ENCODE results near the gene ADM5. TPM values are rescaled to one million over a fixed set of nuclear protein-coding genes. Genes with fewer than 3 reads are reported as not detected.

ADM5 gene
- total RNA-seq, 2 donors from 2014 or later = 1.00 to 1.0 TPM

DNA sequence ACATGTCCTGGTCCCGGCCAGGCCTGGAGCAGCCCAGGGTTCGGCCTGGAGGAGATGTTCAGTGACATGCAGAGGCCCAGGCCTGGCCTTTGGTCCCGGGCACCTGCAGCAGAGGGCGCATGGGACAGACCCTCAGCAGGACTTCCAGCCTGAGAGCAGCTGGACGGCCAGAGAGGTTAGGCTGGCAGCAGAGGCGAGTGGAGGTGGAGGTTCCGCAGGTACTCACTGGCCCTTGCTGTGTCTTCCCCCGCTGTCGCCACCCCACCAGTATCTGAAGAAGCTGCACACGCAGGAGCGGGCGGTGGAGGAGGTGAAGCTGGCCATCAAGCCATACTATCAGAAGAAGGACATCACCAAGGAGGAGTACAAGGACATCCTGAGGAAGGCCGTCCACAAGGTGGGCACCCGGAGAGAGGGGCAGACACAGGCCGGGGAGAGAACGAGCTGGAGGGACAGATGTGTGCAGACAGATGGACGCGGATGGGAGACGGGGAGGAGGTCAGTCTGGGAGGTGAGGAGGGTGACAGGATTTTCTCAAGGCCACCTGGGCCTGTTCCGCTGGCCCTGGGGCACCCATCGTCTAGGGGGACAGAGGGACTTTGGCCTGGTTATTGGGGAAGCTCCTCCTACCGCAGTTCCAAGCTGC is 31.8 kb upstream of the ADM5 start:
- no peak for DNase-seq (ENCODE audit: low spot score)
- intact Hi-C loops (cut with DNase I) = loop anchor here in 1 of 2 donors (1.0 kb wide), 1 partner anchor 46 kb away; no protein-coding TSS in a partner anchor

- no peak for DNase-seq (ENCODE audit: low spot score)
- intact Hi-C loops (cut with DNase I) = loop anchor here in 1 of 2 donors (1.0 kb wide), 1 partner anchor 47 kb away; no protein-coding TSS in a partner anchor
These were observed 31.3 kb upstream of the ADM5 start for GRCh38 chr19:49658139-49658517.

DNA sequence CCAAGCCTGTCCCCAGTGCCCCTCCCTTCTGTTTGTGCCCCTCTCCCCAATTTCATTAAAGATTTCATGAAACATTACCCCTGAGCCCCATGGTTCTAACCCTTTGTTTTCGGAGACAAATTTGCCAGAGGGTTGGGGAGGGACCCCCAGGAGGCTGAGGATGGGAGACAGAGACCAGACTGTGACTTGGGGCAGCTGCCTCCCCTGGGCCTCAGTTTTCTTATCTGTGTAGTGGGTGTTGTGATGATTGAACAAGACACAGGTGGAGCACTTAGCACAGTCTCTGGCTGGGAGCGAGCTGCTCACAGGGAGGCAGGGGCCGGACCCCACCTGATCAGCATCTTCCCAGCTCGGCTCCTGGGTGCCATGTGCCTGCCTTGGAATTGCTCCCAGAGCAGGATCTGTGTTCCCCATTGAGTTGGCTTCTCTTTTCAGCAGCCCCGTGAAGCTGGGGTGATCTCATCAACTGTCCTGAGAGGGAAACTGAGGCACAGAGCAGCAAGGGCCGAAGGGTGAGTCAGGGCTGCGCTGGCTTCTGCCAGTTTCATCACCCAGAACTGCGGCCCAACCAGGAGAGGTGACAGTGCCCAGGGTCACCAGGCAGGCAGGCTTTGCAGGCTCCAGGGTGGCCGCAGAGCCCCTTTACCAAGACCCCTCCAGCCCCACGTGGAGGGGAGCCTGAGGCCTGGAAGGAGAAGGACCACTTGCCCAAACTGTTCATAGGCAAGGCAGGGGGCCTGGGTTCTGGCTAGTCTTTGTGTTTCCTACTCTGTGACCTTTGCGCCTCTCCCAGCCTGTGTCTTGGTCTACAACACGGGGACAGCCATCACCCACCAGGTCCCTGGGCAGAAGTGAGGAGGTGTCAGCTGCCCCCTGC is 30.6 kb upstream of the ADM5 start:
- intact Hi-C loops (cut with DNase I) = loop anchor here in 1 of 2 donors (1.0 kb wide), 1 partner anchor 48 kb away; no protein-coding TSS in a partner anchor
- DNase-seq (ENCODE audit: low spot score) = no peak

DNA sequence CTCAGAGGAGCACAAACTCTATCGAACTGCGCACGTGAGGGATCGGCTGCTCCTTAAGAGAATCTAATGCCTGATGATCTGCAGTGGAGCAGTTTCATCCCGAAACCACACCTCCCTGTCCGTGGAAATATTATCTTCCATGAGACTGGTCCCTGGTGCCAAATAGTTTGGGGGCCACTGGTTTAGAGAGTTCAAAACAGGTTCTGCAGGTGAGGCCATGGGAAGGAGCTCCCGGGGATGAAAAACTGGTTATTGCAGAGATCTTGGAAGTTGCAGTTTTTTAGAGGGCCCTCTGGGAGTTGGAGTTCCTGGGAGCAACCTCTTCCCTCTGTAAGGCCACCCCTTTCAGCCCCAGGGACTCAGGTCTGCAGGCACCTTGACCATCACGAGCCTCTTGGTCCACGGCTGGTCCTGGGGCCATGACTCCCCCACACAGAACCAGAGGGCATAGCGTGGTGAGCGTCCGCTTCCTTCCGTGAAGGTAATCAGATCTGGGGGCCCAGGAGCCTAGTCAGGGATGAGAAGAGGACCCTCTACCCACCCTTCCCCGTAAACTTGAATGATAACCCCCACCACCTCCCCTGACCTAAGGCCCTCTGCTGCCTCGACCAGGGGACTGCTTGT is 28.9 kb upstream of the ADM5 start:
- intact Hi-C loops (cut with DNase I) = loop anchor here in 1 of 2 donors (10.0 kb wide), 1 partner anchor 146 kb away; the partner anchor contains the start of gene FCGRT
- DNase-seq (ENCODE audit: low spot score) = no peak

DNA sequence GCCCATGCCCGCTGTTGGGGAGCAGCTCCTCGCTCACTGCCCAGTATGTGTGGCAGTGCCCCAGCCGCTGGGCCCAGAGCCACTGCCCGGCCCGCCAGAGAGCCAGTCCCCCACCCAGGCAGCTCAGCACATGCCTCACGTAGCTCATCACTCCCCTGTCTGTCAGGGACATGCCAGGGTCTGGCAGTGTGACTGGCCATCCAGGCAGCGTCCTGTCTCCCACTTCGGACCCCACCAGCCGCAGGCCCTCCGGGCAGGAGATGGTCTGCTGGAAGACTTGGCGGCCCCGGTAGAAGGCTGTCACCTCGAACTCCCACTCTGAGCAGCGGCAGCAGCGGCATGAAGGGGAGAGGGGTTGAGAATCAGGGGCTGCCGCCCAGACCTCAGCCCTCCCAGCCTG is 27.4 kb upstream of the ADM5 start:
- DNase-seq (ENCODE audit: low spot score) = no peak
- intact Hi-C loops (cut with DNase I) = loop anchor here in 1 of 2 donors (10.0 kb wide), 1 partner anchor 147 kb away; the partner anchor contains the start of gene FCGRT

- no peak for DNase-seq (ENCODE audit: low spot score)
- intact Hi-C loops (cut with DNase I) = loop anchor here in 1 of 2 donors (10.0 kb wide), 1 partner anchor 148 kb away; the partner anchor contains the start of gene FCGRT
These were observed 26.2 kb upstream of the ADM5 start for GRCh38 chr19:49663224-49663623.

DNA sequence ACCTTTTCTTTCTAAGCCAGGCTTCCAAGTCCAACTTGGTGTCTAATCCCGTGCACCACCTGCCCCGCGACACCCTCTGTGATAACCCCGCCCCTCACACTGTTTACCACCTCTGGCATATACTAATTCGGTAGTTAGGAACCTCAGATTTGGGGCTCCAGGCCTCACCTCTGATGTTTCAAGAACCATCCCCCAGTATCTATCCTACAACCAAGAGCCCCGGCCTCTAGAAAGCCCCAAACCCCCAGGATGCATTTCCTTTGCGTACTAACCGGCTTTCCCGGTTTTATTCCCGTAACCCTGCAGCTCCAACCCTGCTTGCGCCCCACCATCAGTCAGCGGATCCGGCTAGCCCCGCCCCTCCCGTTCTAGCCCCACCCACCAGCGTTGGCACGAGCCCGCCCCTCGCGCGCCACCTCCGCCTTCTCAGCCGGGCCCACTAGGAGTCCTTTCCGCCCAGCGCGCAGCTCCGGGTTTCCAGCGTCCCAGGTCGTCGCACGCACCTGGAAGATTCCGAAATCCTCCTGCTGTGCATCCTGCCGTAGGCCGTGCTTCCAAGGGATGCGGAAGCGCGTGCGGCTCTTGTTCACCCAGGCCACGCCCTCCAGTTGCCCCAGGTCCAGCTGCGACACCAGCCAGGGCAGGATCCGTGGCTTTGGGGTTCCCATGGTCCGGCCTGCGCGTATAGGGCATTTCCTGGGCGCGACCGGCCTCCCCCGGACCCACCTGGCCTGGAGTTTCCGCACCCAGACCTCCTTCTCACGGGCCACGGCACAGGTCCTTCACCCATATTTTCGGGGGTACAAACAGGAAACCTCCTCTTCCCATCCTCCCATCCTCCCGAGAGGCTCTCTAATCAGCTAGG is 25.0 kb upstream of the ADM5 start:
- intact Hi-C loops (cut with DNase I) = loop anchor here in 1 of 2 donors (10.0 kb wide), 1 partner anchor 150 kb away; the partner anchor contains the start of gene FCGRT
- DNase-seq (ENCODE audit: low spot score) = peak; percentile 97

DNA sequence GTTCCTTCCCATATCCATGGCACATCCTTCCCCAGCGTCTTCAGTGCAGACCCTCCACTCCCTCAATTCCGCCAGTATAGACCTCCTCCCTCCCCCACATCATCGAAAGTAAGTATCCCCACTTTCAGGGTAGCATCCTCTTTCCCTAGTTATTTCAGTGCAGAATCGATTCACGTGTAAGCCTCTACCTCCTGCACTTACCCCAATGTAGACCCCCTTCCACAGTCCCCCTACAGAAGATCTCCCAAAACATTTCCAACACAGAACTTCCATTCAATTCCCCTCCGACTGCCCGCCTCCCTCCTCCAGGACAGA is 24.4 kb upstream of the ADM5 start:
- DNase-seq (ENCODE audit: low spot score) = no peak
- intact Hi-C loops (cut with DNase I) = loop anchor here in 1 of 2 donors (10.0 kb wide), 1 partner anchor 150 kb away; the partner anchor contains the start of gene FCGRT

DNA sequence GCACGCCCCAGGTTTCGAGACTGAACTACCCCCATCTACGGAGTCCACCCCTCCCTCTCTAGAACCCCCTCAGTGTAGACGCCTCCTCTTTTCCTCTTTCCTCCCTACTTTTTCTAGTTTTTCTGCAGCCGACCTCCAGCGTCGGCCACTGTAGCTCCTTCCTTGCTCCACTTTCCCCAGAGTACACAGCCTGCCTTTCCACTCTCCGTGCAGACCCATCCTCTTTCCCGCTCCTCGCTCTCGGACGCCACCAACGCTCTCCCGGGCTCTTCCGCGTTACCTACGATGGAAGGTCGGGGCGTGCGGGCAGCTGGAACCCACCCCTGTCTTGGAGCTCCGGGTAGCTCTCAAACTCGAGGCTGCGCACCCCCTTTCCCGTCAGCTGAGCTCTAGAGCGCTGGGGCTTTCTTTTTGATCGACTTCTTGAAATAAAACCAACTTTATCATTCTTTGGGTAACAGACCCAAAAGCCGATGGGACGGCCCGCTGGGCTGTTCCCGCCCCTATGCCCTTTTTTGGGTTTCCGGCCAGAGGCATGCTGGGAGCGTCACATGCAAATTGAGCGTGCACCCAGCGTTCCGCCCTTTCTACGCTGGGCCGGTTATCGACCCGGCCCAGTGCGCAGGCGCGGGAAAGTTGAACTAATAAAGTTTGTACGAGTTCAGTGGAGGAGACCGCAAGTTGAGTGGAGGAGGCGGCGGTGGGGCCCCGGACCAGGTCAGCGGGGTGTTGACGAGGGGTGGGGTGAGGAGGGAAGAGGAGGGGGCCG is 23.9 kb upstream of the ADM5 start, which contains the start of the genes BCL2L12 and IRF3:
Gene BCL2L12, plus strand, starts transcription at position 583 of the 769 bp plus-strand sequence. CDS start 760 bp downstream, outside the sequence.
Gene IRF3, minus strand, starts transcription at position 507 of the 769 bp plus-strand sequence. CDS start 1,019 bp downstream, outside the sequence.
- intact Hi-C loops (cut with DNase I) = loop anchor here in 1 of 2 donors (10.0 kb wide), 1 partner anchor 151 kb away; the partner anchor contains the start of gene FCGRT
- DNase-seq (ENCODE audit: low spot score) = peak; percentile 100

- intact Hi-C loops (cut with DNase I) = loop anchor here in 1 of 2 donors (10.0 kb wide), 1 partner anchor 151 kb away; the partner anchor contains the start of gene FCGRT
These were observed 23.3 kb upstream of the ADM5 start for GRCh38 chr19:49666120-49666444.

DNA sequence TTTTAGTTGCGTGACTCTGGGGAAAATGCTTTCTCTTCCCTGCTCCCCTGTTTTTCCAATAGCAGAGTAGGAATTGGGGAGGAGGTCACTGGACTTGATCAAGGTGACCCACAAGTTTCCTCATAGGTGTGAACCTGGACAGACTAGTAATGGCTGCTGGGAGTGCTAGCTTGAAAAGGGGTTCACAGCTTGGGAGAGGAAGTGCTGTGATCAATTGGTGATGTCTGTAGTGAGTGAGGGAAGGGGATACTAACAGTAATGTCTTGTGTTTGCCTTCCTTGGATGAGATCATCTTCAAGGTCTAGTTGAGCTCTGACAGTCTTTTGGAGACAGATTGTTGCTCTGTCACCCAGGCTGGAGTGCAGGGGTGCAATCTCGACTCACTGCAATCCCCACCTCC is 21.9 kb upstream of the ADM5 start:
- no peak for DNase-seq (ENCODE audit: low spot score)
- intact Hi-C loops (cut with DNase I) = loop anchor here in 1 of 2 donors (10.0 kb wide), 1 partner anchor 153 kb away; the partner anchor contains the start of gene FCGRT

More at GRCh38 chr19:49666120-49666444, 23.3 kb upstream of the ADM5 start:
- no peak for DNase-seq (ENCODE audit: low spot score)

DNA sequence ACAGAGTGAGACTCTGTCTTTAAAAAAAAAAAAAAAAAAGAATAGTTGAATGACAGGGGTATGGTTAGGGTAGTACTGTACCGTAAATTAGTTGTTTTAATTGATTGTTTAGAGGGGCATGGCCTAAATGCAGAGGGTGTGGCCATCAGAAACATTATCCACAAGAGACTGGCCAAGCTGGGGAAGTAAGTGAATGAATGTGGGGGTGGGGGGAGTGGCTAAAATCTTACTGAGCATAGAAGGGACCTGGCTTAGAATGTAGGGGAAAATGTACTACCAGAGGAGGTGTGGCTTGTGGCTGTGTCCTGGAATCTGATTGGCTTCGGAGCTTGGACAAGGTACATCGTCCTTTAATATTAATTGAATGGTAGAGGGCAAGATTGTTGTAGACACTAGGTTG is 19.9 kb upstream of the ADM5 start:
- intact Hi-C loops (cut with DNase I) = loop anchor here in 1 of 2 donors (10.0 kb wide), 1 partner anchor 155 kb away; the partner anchor contains the start of gene FCGRT

DNA sequence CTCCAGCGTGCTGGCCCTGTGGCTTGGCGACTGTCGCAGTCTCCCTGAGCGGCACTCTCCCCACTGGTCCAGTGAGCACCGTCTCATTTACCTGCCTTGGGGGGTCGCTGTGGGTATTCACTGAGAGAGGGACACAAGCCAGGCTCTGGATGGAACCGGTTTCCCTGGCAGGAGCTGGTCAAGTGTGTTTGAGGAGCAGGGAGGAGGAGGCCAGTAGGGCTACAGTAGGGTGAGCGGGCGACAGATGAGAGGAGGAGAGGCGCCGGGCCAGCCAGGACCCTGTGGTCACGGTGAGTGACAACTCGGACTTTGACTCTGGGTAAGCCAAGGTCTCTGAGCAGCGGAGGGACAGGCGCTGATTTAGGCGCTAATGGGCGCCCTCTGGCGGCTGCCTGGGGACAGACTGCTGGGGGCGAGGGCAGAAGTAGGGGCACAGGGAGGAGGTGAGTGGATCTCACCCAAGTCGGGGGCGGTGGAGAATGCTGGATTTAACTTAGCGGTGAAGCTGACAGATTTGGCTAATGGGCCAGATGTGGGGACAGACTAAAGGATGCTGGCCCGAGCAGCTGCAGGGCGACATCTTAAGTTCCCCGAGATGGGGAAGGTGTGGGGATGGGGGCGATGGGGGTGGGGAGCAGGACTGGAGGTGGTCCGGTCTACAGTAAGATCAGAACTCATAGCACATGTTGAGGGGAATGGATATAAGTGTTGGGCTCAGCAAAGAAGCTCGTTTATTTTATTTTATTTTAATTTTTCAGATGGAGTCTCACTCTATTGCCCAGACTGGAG is 17.1 kb upstream of the ADM5 start:
- intact Hi-C loops (cut with DNase I) = loop anchor here in 1 of 2 donors (5.0 kb wide), 1 partner anchor 85 kb away; no protein-coding TSS in a partner anchor

More for the DNA sequence above, 19.9 kb upstream of the ADM5 start:
- no peak for DNase-seq (ENCODE audit: low spot score)

DNA sequence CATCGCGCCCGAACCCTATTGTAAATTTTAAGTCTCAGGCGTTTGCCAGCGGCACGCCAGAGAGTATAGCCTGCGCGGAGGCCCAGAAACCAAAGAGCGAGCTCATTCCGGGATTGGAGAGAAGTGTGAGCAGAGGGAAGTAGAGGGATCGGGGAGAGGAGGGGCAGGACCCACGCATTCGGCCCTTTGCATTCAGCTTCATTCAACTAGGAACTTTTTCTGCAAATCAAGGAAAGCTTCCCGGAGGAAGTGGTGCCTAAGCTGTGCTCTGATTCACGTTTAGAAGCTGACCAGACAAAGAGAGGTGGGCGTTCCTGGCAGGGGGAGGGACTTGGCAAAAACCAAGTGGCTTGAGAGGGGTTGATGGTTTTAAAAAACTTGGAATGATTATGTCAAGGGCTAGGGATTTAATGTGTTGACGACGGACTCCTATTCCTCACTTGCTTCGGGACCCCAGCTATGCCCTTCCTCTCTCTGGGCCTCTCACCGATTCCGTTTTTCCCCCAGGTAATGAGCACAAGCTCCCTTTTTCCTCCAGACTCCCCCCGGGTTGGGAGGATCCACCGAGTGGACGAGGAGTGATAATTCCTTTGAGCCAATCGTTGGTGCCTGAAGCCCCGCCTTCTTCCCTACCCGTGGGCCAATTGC is 13.1 kb upstream of the ADM5 start:
- intact Hi-C loops (cut with DNase I) = no loop called here
- peak; percentile 94 for DNase-seq (ENCODE audit: low spot score)

More for the DNA sequence above, 17.1 kb upstream of the ADM5 start:
- DNase-seq (ENCODE audit: low spot score) = peak; percentile 94

GRCh38 chr19:49676784-49677230 is 12.6 kb upstream of the ADM5 start:
- intact Hi-C loops (cut with DNase I) = no loop called here
- DNase-seq (ENCODE audit: low spot score) = peak; percentile 100
